ENCODE results near the gene POC1B.

The POC1B gene

DNA sequence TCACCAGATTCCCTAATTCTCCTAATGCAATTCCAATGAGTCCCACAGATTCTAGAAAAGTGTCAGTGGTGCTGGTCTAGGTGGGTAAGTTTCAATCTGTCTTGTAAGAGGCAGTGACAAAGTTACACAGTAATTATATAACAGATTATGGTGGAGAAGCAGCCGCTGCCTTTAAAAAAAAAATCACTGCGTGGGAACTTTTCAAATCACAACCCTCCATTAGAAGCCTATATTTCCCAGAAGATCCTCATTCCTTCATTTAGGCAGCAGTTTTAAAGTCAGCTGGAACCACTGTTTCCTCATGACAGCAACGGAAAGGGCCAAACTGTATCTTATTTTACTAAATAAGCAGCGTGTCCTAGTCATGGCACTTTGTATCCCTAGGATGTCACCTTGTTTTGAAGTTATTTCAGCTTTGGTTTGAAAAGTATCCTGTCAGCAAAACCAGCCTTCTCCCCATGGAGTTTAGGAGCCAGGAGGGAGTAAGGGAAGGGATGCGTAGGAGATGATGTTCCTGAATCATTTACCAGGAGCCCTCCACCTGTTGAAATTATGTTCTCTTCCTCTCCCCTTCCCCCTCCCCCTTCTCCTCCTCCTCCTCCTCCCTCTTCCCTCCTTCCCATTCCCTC, 145.9 kb downstream of the POC1B start:
- DNase-seq: no peak

- DNase-seq: no peak
Observed at GRCh38 chr12:89379148-89379838, 146.6 kb downstream of the POC1B start.

DNA sequence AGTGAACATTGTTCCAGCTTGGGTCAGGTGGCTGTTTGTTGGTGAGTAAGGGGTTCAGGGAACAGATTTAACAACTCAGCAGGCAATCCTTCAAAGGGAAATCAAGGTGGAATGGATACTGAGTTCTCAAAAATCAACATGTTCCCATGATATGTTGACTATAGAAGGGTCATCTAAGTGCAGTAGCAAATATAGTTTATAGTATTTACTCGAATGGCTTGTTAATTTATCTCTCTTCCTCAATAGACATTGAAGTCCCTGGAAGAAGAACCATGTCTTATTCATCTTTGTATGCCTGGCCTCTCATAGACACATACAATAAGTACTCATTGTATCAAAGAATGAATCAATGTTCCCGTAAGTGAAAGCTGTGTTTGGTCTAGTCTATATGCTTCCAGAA, 149.0 kb downstream of the POC1B start:
- no peak for DNase-seq

- DNase-seq: no peak
Observed at GRCh38 chr12:89376202-89376529, 149.7 kb downstream of the POC1B start.

DNA sequence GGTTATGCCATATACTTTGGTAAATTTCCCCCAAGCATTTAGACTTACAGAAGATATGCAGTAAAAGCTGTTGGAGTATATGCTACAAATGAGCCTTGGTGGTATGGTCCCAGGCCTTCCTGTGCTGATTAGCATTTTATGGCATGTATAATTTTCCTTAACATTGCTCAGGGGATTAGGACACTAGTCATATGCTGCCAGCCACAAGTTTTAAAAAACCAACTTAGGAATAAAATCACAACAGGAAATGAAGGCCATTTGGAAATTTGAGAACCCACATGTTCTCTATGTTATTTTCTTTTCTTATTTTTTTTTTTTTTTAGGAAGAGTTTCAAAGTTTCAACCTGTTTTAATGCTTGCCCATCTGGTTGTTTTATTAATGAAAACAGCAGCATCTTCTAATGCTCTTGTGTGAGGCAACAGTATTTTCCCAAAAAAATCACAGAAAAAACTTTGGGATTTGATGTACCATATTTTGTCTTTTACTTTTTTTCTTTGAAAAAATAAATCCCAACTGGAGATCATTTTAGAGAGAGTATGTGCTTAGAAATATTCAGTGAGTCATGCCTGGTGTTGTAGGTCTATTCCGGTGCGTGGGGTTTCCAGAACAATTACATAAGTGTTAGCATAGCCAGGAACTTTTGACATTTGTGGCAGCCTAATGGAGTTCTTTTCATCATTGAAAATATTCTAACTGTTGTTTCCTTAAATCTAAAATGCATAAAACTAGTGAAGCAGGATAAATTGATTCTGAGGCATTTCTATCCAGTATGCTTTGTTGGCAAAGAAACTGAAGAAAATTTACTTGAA, 151.9 kb downstream of the POC1B start:
- peak; percentile 86 for DNase-seq

GRCh38 chr12:89372584-89373370, 153.1 kb downstream of the POC1B start:
- DNase-seq: no peak

DNA sequence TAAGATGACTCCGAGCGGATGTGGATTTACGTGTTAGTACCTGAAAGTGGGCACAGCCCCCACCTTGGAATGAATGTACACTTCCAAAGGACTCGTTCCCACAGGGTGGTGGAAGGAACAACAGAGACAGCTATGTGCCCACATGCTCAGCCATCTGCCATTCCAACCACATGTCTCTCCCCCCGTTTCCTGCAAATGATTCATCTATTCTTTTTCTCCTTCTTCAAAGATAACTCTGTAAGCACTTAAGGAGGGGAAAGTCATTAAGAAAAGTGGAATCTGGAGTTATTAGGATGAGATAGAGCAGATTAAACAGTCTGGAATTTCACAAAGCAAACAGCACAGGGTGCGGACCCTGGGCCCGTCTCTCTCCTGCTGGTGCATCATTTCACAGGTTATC, 155.0 kb downstream of the POC1B start:
- peak; percentile 78 for DNase-seq

DNA sequence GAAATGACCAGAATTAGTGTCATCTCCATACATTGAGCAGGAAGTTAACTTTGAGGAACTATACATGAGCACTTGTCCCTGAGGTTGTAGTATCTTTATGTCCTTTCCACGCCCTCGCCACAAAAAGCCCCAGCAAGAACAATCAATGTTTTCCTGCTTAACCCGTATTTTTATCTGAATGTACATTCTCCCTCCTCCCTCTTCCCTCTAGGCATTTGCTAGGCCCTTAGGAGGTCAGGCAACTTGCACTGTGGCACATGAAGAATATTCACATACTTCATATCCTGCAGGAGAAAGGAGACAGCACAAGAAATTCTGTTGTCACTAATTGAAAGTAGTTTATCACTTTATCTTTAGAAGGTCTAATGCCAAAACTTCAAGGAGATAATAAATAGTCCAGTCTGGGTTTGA, 155.4 kb downstream of the POC1B start:
- no peak for DNase-seq

Measured in NCI-H226 (cell line).